Esophagus muscularis mucosa (tissue), 4 donors: ENCODE results near the gene FAM151B. TPM values are rescaled to one million over a fixed set of nuclear protein-coding genes. Genes with fewer than 3 reads are reported as not detected.
"Not testable (repeated sequence)": the region's sequence is repeated elsewhere in the genome, so short reads cannot be mapped to it uniquely, and the experiment has no call there.

Experiments
- DNase-seq: peaks from one replicate; pipeline ENCODE4 v3.0.0-alpha.2; 2017; ENCODE audit errors: extremely low spot score
- H3K27ac ChIP-seq, 4 donors: fragments of 200-600 bp; sonication (generic); replicated peaks in 1 of 4; 1 replicate in 3 of 4; 2 replicates in 1 of 4; pipeline ENCODE4 v1.5.1; 2016 to 2019; ENCODE audit warnings: mild to moderate bottlenecking in 1 of 4
- H3K27me3 ChIP-seq, 4 donors: fragments of 200-600 bp; sonication (generic); one replicate each; pipeline versions ENCODE4 v1.5.1 to v1.6.0; 2016 to 2019
- H3K36me3 ChIP-seq, 4 donors: fragments of 200-600 bp; sonication (generic); one replicate each; pipeline ENCODE4 v1.5.1; 2016 to 2019
- H3K4me1 ChIP-seq, 4 donors: fragments of 200-600 bp; sonication (generic); one replicate each; pipeline ENCODE4 v1.5.1; 2016 to 2019
- H3K4me3 ChIP-seq, 4 donors: fragments of 200-600 bp; sonication (generic); 1 replicate in 2 of 4; 2 replicates in 2 of 4; pipeline ENCODE4 v1.5.1; 2016 to 2019; ENCODE audit warnings: mild to moderate bottlenecking in 4 of 4, moderate library complexity in 1 of 4
- H3K9me3 ChIP-seq, 4 donors: fragments of 200-600 bp; sonication (generic); 1 replicate in 3 of 4; 2 replicates in 1 of 4; pipeline ENCODE4 v1.5.1; 2016 to 2019
- CTCF ChIP-seq, 3 experiments: fragments of 200-600 bp in 2 of 3; fragments of 450-650 bp in 1 of 3; sonication (generic) in 2 of 3; IDR thresholded peaks; one replicate each; pipeline ENCODE4 v1.5.1; 2017 to 2019; ENCODE audit warnings: antibody characterized with exemption in 3 of 3, mild to moderate bottlenecking in 2 of 3, moderate library complexity in 1 of 3
- EP300 ChIP-seq: sonication (generic); formaldehyde crosslinking; IDR thresholded peaks from one replicate; pipeline ENCODE4 v1.6.1; 2017; ENCODE audit warnings: antibody characterized with exemption
- POLR2A ChIP-seq: fragments of 450-650 bp; IDR thresholded peaks from one replicate; pipeline ENCODE4 v1.6.1; 2017; ENCODE audit warnings: antibody characterized with exemption, moderate library complexity, mild to moderate bottlenecking, low read depth
- POLR2AphosphoS5 ChIP-seq, 2 donors: sonication (generic); formaldehyde crosslinking; IDR thresholded peaks; one replicate each; pipeline ENCODE4 v1.6.1; 2017; ENCODE audit warnings: antibody characterized with exemption in 2 of 2
- WGBS: methylation state at CpG from one replicate; pipeline ENCODE4 v1.1.5; 2018; 5-methylcytosine and 5-hydroxymethylcytosine counted together
- intact Hi-C: fragments of 100-400 bp; cut with DNase I; formaldehyde crosslinking; loops from one replicate; pipeline ENCODE4 v1.15.1; 2023
- total RNA-seq, 4 donors: library from RNA; depleted of rRNA; stranded (reverse); fragments of >200 nt; gene quantifications; one replicate each; pipeline versions ENCODE4 v1.1.0 to v1.2.1, GENCODE V29; 2016

The FAM151B gene
- total RNA-seq, 4 donors from 2014 or later = 1.6 to 2.6 (median 2.2) TPM

- Histone ChIP-seq H3K27ac (no peak overlapping the region), H3K27me3 (peaks cover 0 to 28% (median 0%) of the 10 kb centered on the region in 4 donors), H3K4me3 (no peak overlapping the region), H3K9me3 (no peaks in the 10 kb centered on the region), H3K4me1 (no peaks in the 10 kb centered on the region), H3K36me3 (no peaks in the 10 kb centered on the region)
- intact Hi-C loops = no loop called here
- no peak for DNase-seq
- TF ChIP-seq POLR2AphosphoS5 (IDR thresholded peaks at IDR 0.05) (no peak), CTCF (IDR thresholded peaks at IDR 0.05) (no peak), EP300 (no peak), POLR2A (no peak)
- WGBS = 85% methylated on average over 5 of the region's 5 CpGs
These were observed 88.5 kb downstream of the FAM151B start for GRCh38 chr5:80576383-80576782.

GRCh38 chr5:80577707-80578106 is 89.8 kb downstream of the FAM151B start:
- H3K4me3 ChIP-seq = no peak overlapping the region
- no peaks in the 10 kb centered on the region for H3K36me3 ChIP-seq
- H3K27ac ChIP-seq = no peak overlapping the region
- TF ChIP-seq POLR2A (no peak), POLR2AphosphoS5 (IDR thresholded peaks at IDR 0.05) (no peak), EP300 (no peak), CTCF (IDR thresholded peaks at IDR 0.05) (no peak)
- peaks cover 0 to 18% (median 0%) of the 10 kb centered on the region in 4 donors for H3K27me3 ChIP-seq
- peak; percentile 10 for DNase-seq
- H3K4me1 ChIP-seq = no peaks in the 10 kb centered on the region
- 28% methylated on average over 5 of the region's 5 CpGs for WGBS
- intact Hi-C loops = no loop called here
- H3K9me3 ChIP-seq = no peaks in the 10 kb centered on the region

- 88% methylated on average over 2 of the region's 2 CpGs for WGBS
- no peak for DNase-seq
These were observed 91.2 kb downstream of the FAM151B start for GRCh38 chr5:80579050-80579449.

GRCh38 chr5:80580291-80580690 is 92.4 kb downstream of the FAM151B start:
- intact Hi-C loops, H3K27me3 ChIP-seq, H3K4me3 ChIP-seq, DNase-seq, H3K36me3 ChIP-seq, H3K9me3 ChIP-seq, H3K4me1 ChIP-seq, H3K27ac ChIP-seq: not testable (repeated sequence)
- WGBS = 90% methylated on average over 3 of the region's 3 CpGs

More at GRCh38 chr5:80579050-80579449, 91.2 kb downstream of the FAM151B start:
- H3K27ac ChIP-seq = no peak overlapping the region
- no peak overlapping the region for H3K4me3 ChIP-seq
- no peaks in the 10 kb centered on the region for H3K36me3 ChIP-seq
- H3K27me3 ChIP-seq = peaks cover 0 to 7% (median 0%) of the 10 kb centered on the region in 4 donors
- TF ChIP-seq POLR2AphosphoS5 (IDR thresholded peaks at IDR 0.05) (no peak), POLR2A (no peak)
- H3K4me1 ChIP-seq = no peaks in the 10 kb centered on the region
- intact Hi-C loops = no loop called here
- H3K9me3 ChIP-seq = no peaks in the 10 kb centered on the region

GRCh38 chr5:80584770-80585169 is 96.9 kb downstream of the FAM151B start:
- intact Hi-C loops = no loop called here
- H3K36me3 ChIP-seq = no peaks in the 10 kb centered on the region
- WGBS = 84% methylated on average over 6 of the region's 6 CpGs
- no peak overlapping the region for H3K27ac ChIP-seq
- TF ChIP-seq POLR2AphosphoS5 (IDR thresholded peaks at IDR 0.05) (no peak), EP300 (no peak), POLR2A (no peak), CTCF (IDR thresholded peaks at IDR 0.05) (no peak)
- H3K4me1 ChIP-seq = no peaks in the 10 kb centered on the region
- no peak overlapping the region for H3K4me3 ChIP-seq
- H3K27me3 ChIP-seq = no peaks in the 10 kb centered on the region
- no peak for DNase-seq
- H3K9me3 ChIP-seq = no peaks in the 10 kb centered on the region

- Histone ChIP-seq H3K36me3 (no peaks in the 10 kb centered on the region), H3K9me3 (no peaks in the 10 kb centered on the region), H3K27ac (no peak overlapping the region), H3K4me3 (no peak overlapping the region), H3K4me1 (no peaks in the 10 kb centered on the region), H3K27me3 (no peaks in the 10 kb centered on the region)
- TF ChIP-seq POLR2AphosphoS5 (IDR thresholded peaks at IDR 0.05) (no peak), POLR2A (no peak), CTCF (IDR thresholded peaks at IDR 0.05) (no peak)
- no peak for DNase-seq
- WGBS = 85% methylated on average over 7 of the region's 8 CpGs
- intact Hi-C loops = no loop called here
These were observed 101.1 kb downstream of the FAM151B start for GRCh38 chr5:80588858-80589540.
